Measurements from ENCODE around the gene CES5A.

GRCh38 chr16:55900616-55901393, 25.6 kb upstream of the CES5A start:
- TF ChIP-seq ZNF645 (tag by site-specific recombination; IDR thresholded peaks at IDR 0.05) (no peak), TCF7L2 (IDR thresholded peaks at IDR 0.05; ENCODE audit: borderline replicate concordance, low read depth, low read length) (no peak), CTCF (tag by site-specific recombination; IDR thresholded peaks at IDR 0.05) (no peak), ZNF670 (tag by site-specific recombination; IDR thresholded peaks at IDR 0.05; ENCODE audit: low read depth) (no peak), ZNF174 (tag by site-specific recombination; IDR thresholded peaks at IDR 0.05) (no peak), ZNF274 (IDR thresholded peaks at IDR 0.05; ENCODE audit: low read length) (no peak), ZNF274 (tag by site-specific recombination; IDR thresholded peaks at IDR 0.05; ENCODE audit: borderline replicate concordance) (no peak)

All from HEK293 (cell line).